Measurements from ENCODE around the gene LATS2.
"Not testable (repeated sequence)": the region's sequence is repeated elsewhere in the genome, so short reads cannot be mapped to it uniquely, and the experiment has no call there.

The LATS2 gene

DNA sequence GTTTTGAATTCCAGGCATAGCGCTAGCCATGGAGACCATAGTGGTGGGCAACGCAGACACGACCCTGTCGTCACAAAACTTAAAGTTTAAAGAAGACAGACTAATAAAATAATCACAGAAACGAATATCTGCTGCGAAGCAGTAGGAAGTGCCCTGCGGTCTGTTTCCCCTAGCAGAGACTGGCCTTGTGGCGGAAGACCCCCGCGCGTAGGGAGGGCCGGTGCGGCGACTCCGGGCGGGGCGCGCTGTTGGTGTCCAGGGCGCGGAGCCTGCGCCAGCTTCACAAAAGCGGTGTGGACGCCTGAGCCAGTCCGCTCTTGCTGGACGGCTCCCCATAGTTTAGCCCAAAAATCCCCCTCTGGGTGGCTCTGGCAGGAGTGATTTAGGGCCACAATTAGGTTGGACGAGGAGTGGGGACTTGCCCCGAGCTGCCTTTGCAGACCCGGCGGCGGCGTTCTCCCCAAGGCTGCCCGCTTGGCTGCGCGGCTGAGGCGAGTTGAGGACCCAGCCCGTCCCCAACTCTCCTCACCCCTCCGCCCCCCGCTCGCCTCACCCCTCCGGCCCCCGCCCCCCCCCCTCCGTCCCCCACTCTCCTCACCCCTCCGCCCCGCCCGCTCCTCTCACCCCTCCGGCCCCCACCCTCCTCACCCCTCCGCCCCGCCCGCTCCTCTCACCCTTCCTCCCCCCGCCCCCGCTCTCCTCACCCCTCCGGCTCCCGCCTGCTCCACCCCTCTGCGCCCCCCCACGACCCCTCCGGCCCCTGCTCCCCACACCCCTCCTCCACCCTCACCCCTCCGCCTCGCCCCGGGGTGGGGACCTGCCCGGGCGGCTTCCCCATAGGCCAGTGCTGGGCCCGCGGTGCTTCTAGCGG is 14.2 kb upstream of the LATS2 start:
- DNase-seq (ENCODE audit: insufficient read length, low spot score) (no peak), FAIRE-seq (no peak)

DNA sequence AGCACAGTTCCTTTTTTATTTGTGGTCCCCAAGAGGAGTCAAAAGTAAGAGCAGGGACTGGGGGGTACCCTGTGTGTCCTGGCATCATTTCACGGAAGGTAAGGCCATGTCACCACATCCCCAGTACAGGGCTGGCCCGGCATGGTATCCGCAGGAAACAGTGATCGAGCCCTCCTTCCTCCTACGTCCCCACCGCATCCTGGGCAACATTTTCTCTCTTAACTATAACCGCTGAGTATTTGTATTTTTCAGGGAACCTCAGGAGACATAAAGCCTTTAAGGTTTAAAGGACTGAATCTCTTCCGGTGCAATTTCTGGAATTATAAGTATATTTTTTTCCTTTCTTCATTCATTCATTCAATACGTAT is 13.6 kb upstream of the LATS2 start:
- FAIRE-seq: no peak

DNA sequence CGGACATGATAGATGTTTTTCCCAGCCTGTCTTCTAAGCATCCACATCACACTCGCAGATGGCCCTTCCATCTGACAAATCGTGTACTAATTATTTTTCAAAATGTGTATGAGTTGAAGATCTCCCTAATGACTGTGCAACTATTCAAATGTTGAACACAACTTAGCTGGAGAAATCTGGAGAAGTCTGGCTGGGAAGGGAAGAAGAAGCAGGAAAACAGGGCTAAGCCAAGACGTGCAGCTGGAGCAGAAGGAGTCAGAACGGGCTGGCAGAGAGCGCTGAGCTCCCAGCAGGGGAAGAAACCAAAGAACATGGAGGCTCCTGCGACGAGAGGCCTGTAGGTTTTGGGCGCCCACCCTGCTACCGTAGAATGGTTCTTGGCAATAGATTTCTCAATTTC is 13.2 kb upstream of the LATS2 start:
- FAIRE-seq (no peak), DNase-seq (ENCODE audit: insufficient read length, low spot score) (no peak)

More for the DNA sequence above, 13.6 kb upstream of the LATS2 start:
- DNase-seq (ENCODE audit: insufficient read length, low spot score): no peak

DNA sequence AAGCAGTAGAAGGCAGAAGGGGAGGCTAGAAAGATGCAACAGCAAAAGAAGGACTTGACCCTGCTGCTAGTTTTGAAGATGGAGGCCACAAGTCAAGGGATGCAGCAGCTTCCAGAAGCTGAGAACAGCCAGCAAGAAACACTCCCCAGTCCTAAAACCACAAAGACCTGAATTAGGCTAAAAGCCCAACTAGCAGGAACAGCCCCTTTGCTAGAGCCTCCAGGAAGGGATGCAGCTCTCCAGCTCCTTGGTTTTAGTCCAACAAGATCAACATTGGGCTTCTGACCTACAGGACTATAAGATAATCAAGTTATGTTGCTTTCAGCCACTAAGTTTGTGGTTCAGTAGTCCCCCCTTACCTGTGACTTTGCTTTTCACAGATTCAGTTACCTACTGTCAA is 10.5 kb upstream of the LATS2 start:
- DNase-seq (ENCODE audit: insufficient read length, low spot score) (no peak), FAIRE-seq (no peak)

DNA sequence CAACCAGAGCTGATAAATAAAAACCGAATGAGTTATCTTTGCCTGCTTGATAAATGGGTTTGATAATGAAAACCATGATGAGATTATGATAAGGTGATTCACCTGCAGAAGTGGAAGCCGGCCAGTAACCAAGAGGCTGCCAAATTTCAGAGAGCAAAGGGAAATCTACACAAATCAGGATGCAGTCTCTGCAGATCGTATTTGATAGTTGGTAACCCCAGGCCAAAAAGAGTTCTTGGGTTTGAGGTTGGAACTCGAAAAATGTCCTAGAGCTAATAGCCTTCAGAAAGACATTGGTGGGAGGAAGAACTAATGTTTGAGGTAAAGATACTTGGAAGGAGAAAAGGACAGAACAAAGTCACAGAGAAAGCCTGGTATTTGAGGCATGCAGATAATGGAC is 9.6 kb upstream of the LATS2 start:
- FAIRE-seq (no peak), DNase-seq (ENCODE audit: insufficient read length, low spot score) (no peak)

DNA sequence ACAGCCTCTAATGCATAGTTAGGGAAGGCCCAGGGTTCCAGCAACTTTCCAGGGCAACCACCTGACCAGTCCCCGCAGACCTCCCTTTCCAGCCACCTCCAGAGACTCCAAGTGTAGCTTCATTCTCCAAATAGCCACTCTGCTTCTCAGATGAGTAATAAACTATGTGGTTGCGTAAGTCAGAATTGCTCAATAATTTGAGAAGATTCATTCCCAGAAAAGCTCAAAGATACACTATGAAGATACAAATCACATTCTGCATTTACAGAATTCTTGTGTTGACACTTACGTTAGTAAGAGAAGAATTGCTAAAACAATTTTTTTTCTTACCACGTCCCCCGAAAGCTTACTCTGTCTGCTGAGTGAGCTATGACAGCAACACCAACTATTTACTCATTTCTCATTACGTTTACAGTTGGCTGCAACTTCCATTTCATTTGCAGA is 8.2 kb upstream of the LATS2 start:
- no peak for FAIRE-seq
- DNase-seq (ENCODE audit: insufficient read length, low spot score): no peak

DNA sequence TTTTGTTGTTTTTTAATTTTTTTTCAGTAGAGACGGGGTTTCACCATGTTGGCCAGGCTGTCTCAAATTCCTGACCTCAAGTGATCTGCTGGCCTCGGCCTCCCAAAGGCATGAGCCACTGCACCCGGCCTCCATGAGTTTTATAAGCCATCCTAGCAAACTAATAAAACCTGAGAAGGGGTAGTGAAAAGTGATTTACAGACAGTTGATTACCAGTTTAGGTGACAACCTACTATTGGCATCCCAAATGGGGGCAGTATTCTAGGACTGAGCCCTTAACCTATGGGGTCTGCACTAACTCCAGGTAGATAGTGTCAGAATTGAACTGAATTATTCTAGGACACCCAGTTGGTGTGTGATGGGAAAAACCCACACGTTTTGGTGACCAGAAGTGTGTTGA is 6.5 kb upstream of the LATS2 start:
- DNase-seq (ENCODE audit: insufficient read length, low spot score) (no peak), FAIRE-seq (no peak)

DNA sequence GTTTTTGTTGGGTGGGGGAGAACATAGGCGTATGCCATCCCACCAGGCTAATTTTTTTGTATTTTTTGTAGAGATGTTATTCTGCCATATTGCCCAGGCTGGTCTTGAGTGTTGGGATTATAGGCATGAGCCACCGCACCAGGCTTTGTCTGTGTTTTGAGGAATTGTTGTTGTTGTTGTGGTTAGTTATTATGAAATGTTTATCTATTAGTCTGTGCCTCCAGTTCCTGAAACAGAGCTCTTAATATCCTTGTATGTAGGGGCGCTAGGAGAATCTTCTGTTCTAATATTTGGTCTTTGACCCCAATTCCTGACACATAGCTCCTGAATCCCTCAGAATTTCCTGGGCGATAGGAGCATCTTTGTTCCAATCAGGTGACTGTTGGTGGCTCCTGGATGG is 5.6 kb upstream of the LATS2 start:
- FAIRE-seq (no peak), DNase-seq (ENCODE audit: insufficient read length, low spot score) (no peak)

DNA sequence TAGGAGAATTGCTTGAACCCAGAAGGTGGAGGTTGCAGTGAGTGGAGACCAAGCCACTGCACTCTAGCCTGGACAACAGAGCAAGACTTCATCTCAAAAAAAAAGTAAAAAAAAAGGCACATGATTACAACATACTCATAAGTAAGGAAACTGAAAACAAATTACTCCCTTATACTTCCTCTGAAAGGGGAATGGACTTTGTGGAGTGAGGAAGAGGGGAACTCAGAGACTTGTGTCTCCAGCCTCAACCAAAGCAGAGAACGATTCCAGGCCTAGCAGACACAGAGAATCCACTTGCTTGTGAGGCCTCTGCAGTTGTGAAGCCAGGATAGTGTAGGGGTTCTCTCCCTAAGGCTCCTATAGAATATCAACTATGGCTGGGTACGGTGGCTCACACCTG is 4.3 kb upstream of the LATS2 start:
- DNase-seq (ENCODE audit: insufficient read length, low spot score) (no peak), FAIRE-seq (no peak)

DNA sequence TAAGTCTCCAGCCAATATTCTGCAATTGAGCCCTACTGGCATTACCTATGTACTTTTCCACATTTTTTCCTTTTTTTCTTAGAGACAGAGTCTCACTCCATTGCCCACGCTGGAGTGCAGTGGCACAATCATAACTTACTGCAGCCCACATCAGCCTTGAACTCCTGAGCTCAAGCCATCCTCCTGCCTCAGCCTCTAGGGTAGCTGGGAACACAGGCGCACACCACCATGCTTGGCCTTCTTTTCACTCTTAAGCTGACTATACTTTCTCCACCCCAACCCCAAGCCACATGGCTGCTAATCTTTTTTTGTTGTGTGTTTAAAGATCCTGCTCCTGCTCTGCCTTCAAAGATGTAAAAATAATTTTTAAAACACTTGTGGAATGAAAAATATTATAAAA is 1.6 kb upstream of the LATS2 start:
- FAIRE-seq (no peak), DNase-seq (ENCODE audit: insufficient read length, low spot score) (no peak)

DNA sequence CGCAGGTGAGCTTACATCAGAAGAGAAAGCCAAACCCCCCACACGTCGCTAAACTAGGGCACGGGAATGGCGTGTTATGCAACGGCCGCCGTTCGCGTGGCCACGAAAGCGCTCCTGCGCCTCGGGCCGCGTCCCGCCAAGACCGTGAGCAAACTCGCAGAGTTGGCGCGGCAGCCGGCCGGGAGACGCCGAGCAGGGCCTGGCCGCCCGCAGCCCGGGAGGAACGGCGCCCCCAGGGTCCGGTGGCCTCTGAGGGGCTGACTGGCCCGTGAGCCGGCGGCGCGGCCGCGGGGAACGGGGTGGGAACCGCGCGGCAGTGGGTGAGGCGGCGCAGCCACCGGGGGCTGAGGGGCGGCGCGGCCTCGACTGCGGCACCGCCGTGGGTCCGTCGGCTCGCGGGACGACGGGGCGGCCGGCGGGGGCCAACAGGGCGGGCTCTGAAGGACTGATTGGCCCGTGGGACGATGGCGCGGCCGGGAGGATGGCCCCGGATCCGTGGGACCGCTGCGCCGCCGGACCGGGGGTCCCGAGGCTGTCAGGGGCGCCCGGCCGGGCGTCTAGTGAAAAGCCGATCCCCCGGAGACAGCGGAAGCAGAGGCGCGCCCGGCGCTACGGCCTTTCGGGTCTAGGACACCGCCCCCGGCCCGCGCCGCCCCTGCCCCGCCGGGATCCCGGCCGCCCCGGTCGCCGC is 903 bp downstream of the LATS2 start:
- DNase-seq (ENCODE audit: insufficient read length, low spot score) (no peak), FAIRE-seq (no peak)

DNA sequence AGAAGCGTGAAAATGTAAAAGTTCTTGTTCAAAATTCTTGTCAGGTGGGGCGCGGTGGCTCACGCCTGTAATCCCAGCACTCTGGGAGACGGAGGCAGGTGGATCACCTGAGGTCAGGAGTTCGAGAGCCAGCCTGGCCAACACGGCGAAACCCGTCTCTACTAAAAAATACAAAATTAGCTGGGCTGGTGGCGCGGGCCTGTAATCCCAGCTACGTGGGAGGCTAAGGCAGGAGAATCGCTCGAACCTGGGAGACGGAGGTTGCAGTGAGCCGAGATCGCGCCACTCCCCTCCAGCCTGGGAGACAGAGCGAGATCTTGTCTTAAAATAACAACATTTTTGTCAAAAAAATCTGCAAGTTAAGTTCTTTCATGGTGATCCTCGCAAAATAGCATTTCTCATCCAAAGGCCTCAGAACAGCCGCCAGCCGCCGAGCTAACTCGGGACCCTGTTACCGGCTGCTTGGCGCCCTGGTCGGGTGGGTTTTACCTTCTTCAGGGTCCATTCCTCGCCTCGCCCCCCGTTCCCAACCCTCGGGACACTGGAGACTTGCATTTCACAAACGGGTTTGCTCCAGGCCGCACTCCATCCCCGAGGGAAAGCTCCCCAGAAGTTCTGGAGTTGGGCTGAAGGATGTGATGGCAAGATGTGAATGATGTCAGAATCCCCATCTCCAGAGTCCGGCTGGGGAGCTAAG is 1.6 kb downstream of the LATS2 start:
- FAIRE-seq (no peak), DNase-seq (ENCODE audit: insufficient read length, low spot score) (no peak)

DNA sequence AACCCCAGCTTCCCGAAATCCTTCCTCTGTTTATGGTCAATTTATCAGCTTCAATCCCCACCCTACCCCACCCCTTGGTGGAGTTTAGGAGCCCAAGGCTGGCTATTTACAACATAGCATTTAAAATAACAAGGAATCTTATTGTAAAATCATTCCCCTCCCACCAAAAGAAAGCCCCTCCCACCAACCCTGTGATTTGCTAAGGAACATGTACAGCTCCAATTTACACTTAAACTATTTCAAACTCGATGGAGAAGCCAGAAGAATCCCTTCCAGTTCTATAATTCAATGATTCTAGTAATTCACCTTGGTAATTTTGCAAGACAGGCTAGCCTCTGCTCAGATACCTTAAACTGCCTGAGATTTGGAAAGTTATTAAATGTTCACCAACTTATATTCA is 3.0 kb downstream of the LATS2 start:
- DNase-seq (ENCODE audit: insufficient read length, low spot score) (no peak), FAIRE-seq (no peak)

DNA sequence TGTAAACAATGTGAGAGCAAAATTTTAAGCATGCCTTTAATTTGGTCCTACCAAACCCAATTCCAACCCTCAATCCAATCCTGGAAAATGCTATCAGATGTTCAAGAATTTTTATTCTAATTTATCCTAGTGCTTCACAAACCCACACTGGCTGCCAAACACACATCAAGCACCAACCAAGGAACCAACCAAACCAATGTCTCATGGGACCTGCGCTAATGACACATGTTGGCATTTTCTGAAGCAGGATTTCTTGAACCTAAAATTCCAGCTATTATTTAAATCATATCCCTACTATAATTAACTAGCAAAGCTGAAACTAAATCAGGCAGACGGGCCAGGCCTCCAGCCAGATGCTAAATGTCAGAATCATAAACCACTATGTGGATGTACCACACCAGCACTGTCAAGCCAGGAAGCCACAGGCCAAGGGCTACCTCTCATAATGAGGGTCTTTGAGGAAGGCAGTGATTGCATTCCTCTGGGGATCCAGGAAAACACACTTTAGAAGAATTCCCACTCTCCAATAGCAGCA is 5.8 kb downstream of the LATS2 start:
- no peak for FAIRE-seq

DNA sequence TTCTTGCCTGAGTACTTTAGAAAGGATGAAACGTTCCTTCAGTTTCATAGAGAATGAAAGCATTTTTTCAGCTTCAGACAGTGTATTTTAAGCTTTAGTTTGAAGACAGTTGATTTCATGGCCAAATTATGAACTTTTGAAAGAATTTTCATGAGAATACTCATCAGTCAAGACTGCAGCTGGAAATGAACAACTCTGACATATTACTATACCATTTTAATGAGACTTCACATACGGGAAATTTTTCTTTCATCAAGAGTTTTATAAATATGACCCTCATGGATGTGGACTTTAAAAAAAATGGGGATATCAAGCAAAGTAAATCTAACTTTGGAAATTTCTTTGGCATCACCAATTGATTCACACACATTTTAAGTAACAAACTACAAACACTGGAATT is 6.4 kb downstream of the LATS2 start:
- FAIRE-seq (no peak), DNase-seq (ENCODE audit: insufficient read length, low spot score) (no peak)

More for the DNA sequence above, 5.8 kb downstream of the LATS2 start:
- DNase-seq (ENCODE audit: insufficient read length, low spot score): no peak

DNA sequence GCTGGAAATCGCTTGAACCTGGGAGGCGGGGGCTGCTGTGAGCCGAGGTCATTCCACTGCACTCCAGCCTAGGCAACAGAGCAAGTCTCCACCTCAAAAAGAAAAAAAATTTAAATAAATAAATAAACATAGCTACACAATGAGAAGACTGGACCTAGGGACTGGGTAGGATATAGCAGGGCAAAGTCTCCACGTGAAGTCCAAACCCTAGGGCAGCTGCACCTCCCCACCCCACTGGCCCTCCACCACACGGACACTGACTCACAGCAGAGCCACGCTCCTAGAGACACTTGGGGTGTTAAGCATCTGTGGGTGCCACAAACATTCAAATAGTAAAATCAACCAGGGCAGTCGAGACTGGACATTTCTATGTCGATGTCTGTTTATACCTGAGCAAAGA is 7.1 kb downstream of the LATS2 start:
- no peak for FAIRE-seq
- no peak for DNase-seq (ENCODE audit: insufficient read length, low spot score)

DNA sequence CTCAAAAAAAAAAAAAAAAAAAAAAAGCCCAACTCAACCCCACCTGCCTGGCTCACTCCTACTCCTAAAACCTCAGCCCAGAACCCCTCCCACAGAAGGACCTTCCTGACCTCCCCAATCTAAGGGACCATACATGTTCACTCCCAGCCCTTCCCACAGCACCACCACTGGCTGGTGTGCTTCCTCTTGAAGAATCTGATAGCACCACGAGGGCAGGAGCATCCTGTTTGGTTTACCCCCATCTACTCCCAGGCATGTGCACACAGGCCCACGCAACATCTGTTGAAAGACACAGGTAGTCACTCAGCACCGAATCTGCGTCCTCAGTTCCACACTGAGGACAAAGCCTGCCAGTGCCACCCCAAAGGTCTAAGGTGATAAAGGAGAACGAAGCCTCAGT is 8.2 kb downstream of the LATS2 start:
- no peak for FAIRE-seq
- no peak for DNase-seq (ENCODE audit: insufficient read length, low spot score)

DNA sequence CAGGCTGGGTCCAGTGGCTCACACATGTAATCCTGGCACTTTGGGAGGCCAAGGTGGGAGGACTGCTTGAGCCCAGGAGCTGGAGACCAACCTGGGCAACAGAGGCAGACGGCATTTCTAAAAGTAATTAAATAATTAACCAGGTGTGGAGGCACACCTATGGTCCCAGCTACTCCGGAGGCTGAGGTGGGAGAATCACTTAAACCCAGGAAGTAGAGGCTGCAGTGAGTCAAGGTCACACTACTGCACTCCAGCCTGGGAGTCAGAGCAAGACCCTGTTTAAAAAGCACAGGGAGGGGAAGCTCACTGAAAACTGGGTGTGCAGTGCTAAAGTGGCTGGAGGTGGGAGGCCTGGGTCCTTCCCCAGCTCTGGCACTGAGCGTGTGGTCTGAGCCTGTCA is 9.7 kb downstream of the LATS2 start:
- no peak for FAIRE-seq

DNA sequence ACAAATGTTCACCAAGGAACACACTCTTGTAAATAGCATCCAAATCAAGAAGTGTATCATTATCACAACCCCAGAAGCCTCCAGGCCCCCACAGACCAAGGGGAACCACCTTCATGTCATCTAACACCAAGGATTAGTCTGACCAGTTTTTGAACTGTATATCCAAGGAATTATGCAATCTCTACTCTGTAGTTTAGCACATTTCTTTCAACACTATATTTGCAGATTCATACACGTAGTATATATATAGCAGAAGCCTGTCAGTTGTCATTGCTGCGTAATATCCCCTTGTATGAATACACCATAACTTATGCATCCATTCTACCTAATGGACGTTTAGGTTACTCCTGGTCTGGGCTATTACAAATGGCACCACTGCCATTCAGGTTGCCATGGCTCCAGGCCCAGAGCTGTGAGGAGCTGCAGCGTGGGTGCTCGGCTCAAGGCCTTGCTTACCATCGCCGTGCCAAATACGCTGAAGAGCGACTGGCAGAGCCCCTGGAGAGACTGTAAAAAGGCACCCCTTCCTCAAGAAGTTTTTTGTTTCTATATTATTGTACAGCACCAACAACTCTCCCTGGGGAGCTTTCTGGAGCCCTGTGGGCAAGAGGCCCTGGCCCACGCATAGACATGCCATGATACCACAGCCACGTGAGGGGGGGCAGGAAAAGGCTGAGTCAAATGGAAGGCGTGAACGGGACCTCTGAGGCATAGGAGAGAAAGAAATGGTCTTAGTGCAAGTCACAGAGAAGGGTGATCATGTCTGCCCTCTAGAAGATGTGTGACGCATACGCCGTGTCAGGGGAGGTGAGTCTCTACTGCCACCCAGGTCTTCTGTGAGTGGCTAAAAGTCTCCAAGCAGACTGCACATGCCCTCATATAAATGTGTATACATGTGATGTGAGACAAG is 10.8 kb downstream of the LATS2 start:
- FAIRE-seq: no peak

More for the DNA sequence above, 9.7 kb downstream of the LATS2 start:
- DNase-seq (ENCODE audit: insufficient read length, low spot score): no peak

DNA sequence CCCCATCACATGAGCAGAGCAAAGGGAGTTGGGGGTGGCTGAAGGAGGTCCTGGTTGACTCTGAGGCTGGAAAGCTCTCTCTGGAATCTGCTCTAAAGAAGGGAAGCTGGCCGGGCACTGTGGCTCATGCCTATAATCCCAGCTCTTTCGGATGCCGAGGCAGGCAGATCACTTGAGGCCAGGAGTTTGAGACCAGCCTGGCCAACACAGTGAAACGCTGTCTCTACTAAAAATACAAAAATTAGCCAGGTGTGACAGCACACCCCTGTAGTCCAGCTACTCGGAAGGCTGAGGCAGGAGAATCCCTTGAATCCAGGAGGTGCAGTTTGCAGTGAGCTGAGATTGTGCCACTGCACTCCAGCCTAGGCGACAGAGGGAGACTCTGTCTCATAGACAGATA is 11.7 kb downstream of the LATS2 start:
- DNase-seq (ENCODE audit: insufficient read length, low spot score); FAIRE-seq: not testable (repeated sequence)

More for the DNA sequence above, 10.8 kb downstream of the LATS2 start:
- no peak for DNase-seq (ENCODE audit: insufficient read length, low spot score)

Data from GM19239 (cell line).